Tibial artery (tissue), 4 donors: ENCODE data around the gene ITGB1.

ENCODE experiments used
- DNase-seq, 2 donors: peaks; one replicate each; pipeline ENCODE4 v3.0.0-alpha.2; 2019
- H3K27ac ChIP-seq, 2 donors: fragments of 200-600 bp; sonication (generic) in 1 of 2; 1 replicate in 1 of 2; 2 replicates in 1 of 2; pipeline ENCODE4 v1.5.1; 2018 to 2019; ENCODE audit warnings: mild to moderate bottlenecking in 1 of 2
- H3K27me3 ChIP-seq, 2 donors: fragments of 200-600 bp; sonication (generic) in 1 of 2; one replicate each; pipeline versions ENCODE4 v1.5.1 to v1.6.0; 2016 to 2019
- H3K36me3 ChIP-seq, 3 donors: fragments of 200-600 bp; sonication (generic) in 2 of 3; one replicate each; pipeline ENCODE4 v1.5.1; 2016 to 2019; ENCODE audit warnings: mild to moderate bottlenecking in 2 of 3
- H3K4me1 ChIP-seq, 4 donors: fragments of 200-600 bp; sonication (generic) in 2 of 4; 1 replicate in 3 of 4; 2 replicates in 1 of 4; pipeline ENCODE4 v1.5.1; 2016 to 2019
- H3K4me3 ChIP-seq, 2 donors: fragments of 200-600 bp; sonication (generic) in 1 of 2; 1 replicate in 1 of 2; 2 replicates in 1 of 2; pipeline ENCODE4 v1.5.1; 2018 to 2019; ENCODE audit warnings: mild to moderate bottlenecking in 2 of 2
- H3K9me3 ChIP-seq, 3 donors: fragments of 200-600 bp; sonication (generic) in 1 of 3; one replicate each; pipeline ENCODE4 v1.5.1; 2016 to 2019
- intact Hi-C: fragments of 100-400 bp; cut with DNase I; formaldehyde crosslinking; loops from one replicate; pipeline ENCODE4 v1.15.0; 2023; ENCODE audit warnings: low total_unique reads
- TF ChIP-seq, protein P1 (sequence below), 2 experiments: fragments of 200-600 bp in 1 of 2; fragments of 450-650 bp in 1 of 2; IDR thresholded peaks; one replicate each; pipeline ENCODE4 v1.5.1; 2017 to 2019; ENCODE audit warnings: antibody characterized with exemption in 2 of 2, mild to moderate bottlenecking in 1 of 2, moderate library complexity in 1 of 2

Gene ITGB1

GRCh38 chr10:32940321-32941301 is 17.4 kb downstream of the ITGB1 start:
- no peak for DNase-seq
- Histone ChIP-seq H3K4me3 (no peak overlapping the region), H3K36me3 (peaks cover 0 to 5% (median 0%) of the 10 kb centered on the region in 3 donors), H3K27me3 (no peaks in the 10 kb centered on the region), H3K4me1 (peaks cover 0 to 99% (median 55%) of the 10 kb centered on the region in 4 donors), H3K27ac (peak overlapping the region; percentile 55 to 65), H3K9me3 (no peaks in the 10 kb centered on the region)
- intact Hi-C loops: no loop called here
- TF ChIP-seq, protein P1, sequence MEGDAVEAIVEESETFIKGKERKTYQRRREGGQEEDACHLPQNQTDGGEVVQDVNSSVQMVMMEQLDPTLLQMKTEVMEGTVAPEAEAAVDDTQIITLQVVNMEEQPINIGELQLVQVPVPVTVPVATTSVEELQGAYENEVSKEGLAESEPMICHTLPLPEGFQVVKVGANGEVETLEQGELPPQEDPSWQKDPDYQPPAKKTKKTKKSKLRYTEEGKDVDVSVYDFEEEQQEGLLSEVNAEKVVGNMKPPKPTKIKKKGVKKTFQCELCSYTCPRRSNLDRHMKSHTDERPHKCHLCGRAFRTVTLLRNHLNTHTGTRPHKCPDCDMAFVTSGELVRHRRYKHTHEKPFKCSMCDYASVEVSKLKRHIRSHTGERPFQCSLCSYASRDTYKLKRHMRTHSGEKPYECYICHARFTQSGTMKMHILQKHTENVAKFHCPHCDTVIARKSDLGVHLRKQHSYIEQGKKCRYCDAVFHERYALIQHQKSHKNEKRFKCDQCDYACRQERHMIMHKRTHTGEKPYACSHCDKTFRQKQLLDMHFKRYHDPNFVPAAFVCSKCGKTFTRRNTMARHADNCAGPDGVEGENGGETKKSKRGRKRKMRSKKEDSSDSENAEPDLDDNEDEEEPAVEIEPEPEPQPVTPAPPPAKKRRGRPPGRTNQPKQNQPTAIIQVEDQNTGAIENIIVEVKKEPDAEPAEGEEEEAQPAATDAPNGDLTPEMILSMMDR (IDR thresholded peaks at IDR 0.05): no peak

GRCh38 chr10:32939296-32940111 is 18.5 kb downstream of the ITGB1 start:
- no peak for DNase-seq
- Histone ChIP-seq H3K27ac (peak overlapping the region; percentile 55 to 65), H3K27me3 (no peaks in the 10 kb centered on the region), H3K9me3 (no peaks in the 10 kb centered on the region), H3K36me3 (peaks cover 0 to 14% (median 6%) of the 10 kb centered on the region in 3 donors), H3K4me1 (peaks cover 0 to 99% (median 55%) of the 10 kb centered on the region in 4 donors), H3K4me3 (no peak overlapping the region)
- intact Hi-C loops: no loop called here
- TF ChIP-seq, protein P1 (IDR thresholded peaks at IDR 0.05): no peak

DNA sequence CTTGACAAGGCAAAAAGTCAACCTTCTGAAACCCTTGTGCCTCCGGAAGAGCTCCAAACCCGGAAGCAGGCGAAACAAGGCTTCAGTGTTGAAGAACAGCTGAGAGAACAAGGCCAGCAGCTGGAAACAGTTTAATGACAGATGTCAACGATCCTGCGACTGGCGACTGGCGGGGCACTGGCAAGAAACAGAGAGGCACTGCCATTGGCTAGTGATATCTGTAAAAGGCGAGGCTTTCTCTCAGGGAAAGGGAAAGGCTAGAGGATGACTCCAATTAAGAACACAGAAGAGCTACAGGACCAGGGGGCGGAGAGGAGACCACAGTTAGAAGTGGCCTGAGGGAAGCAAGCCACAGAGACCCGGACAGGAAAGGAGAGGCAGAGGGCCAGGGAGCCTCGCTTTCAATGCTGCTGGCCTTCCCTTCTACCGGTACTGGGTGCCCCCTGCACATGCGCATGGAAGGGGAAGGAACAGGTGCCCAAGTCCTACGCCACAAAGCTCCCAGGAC is 19.4 kb downstream of the ITGB1 start:
- H3K4me1 ChIP-seq: peaks cover 0 to 92% (median 49%) of the 10 kb centered on the region in 4 donors
- TF ChIP-seq, protein P1 (IDR thresholded peaks at IDR 0.05): no peak
- H3K9me3 ChIP-seq: no peaks in the 10 kb centered on the region
- peak overlapping the region; percentile 55 to 65 for H3K27ac ChIP-seq
- intact Hi-C loops: no loop called here
- no peaks in the 10 kb centered on the region for H3K27me3 ChIP-seq
- peak overlapping the region; percentile 3 to 23 for H3K4me3 ChIP-seq
- peak in 1 of 2 donors; percentile 62 for DNase-seq
- peaks cover 6 to 21% (median 7%) of the 10 kb centered on the region in 3 donors for H3K36me3 ChIP-seq

DNA sequence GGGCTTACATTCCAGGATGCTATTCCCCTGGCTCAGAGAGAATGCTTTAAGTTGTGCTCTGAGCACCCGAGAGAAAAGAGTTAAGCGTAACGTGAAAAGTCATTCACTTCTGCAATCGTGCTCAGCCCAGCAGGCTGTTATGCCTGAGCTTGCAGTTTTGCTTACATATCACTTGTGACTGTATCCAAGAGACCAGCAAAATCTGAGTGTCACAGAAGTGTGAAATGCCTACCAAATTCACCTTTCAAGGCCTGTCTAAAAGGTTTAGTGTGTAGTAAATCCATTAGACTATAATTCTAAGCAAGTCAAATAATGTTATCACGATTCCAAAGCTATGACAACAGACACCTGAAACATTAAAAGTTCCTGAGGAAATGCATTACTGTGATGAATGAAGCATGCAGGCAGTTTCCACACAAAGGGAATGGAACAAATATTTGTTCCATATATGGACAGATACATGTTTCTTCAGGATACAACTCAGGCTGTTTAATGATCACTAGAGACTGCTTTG is 20.1 kb downstream of the ITGB1 start:
- H3K27me3 ChIP-seq: no peaks in the 10 kb centered on the region
- TF ChIP-seq, protein P1 (IDR thresholded peaks at IDR 0.05): no peak
- no peaks in the 10 kb centered on the region for H3K9me3 ChIP-seq
- H3K27ac ChIP-seq: peak overlapping the region; percentile 55 to 65
- no peak for DNase-seq
- intact Hi-C loops: no loop called here
- peaks cover 6 to 27% (median 7%) of the 10 kb centered on the region in 3 donors for H3K36me3 ChIP-seq
- peaks cover 0 to 92% (median 44%) of the 10 kb centered on the region in 4 donors for H3K4me1 ChIP-seq
- H3K4me3 ChIP-seq: peak overlapping the region; percentile 3 to 23

DNA sequence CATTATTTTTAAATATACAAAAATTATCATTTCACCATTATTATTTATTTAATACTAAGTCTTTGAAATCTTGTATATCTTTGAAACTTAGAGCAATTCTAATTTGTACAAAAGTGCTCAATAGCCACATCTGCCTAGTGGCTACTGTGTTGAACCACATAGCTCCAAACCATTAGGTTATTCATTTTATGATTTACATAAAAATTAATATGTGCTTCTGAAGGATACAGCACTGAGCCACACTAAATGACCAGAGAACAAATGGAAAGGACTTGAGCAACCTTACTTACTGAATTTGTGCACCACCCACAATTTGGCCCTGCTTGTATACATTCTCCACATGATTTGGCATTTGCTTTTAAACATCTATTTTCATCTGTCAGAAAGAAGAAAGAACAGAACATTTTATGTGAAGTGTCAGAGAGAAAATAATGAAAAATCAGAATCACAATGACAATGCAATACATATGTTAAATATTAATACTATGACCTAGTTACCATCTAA is 25.8 kb downstream of the ITGB1 start:
- no peaks in the 10 kb centered on the region for H3K9me3 ChIP-seq
- intact Hi-C loops: no loop called here
- peaks cover 14 to 41% (median 26%) of the 10 kb centered on the region in 3 donors for H3K36me3 ChIP-seq
- no peaks in the 10 kb centered on the region for H3K27me3 ChIP-seq
- H3K27ac ChIP-seq: no peak overlapping the region
- peaks cover 0 to 70% (median 8%) of the 10 kb centered on the region in 4 donors for H3K4me1 ChIP-seq
- H3K4me3 ChIP-seq: no peak overlapping the region
- DNase-seq: no peak
- TF ChIP-seq, protein P1 (IDR thresholded peaks at IDR 0.05): no peak
